ENCODE results near the gene PALLD.
"Not testable (repeated sequence)": the region's sequence is repeated elsewhere in the genome, so short reads cannot be mapped to it uniquely, and the experiment has no call there.

Gene PALLD

GRCh38 chr4:168893205-168893604 is 396.4 kb downstream of the PALLD start:
- no peak for DNase-seq (ENCODE audit: low read depth in 3 of 3)

GRCh38 chr4:168893807-168894206 is 397.0 kb downstream of the PALLD start:
- DNase-seq (ENCODE audit: low read depth in 3 of 3) = no peak

- no peak for DNase-seq (ENCODE audit: low read depth in 3 of 3)
These were observed 403.2 kb downstream of the PALLD start for GRCh38 chr4:168900080-168900479.

- DNase-seq (ENCODE audit: low read depth in 3 of 3) = no peak
These were observed 410.4 kb downstream of the PALLD start for GRCh38 chr4:168907119-168907698.

- no peak for DNase-seq (ENCODE audit: low read depth in 3 of 3)
These were observed 411.2 kb downstream of the PALLD start for GRCh38 chr4:168908093-168908492.

- DNase-seq (ENCODE audit: low read depth in 3 of 3) = no peak
These were observed 412.0 kb downstream of the PALLD start for GRCh38 chr4:168908851-168909273.

- DNase-seq (ENCODE audit: low read depth in 3 of 3) = no peak
These were observed 417.2 kb downstream of the PALLD start for GRCh38 chr4:168914095-168914494.

- no peak for DNase-seq (ENCODE audit: low read depth in 3 of 3)
These were observed 420.4 kb downstream of the PALLD start for GRCh38 chr4:168917138-168917779.

- no peak for DNase-seq (ENCODE audit: low read depth in 3 of 3)
These were observed 423.0 kb downstream of the PALLD start for GRCh38 chr4:168919706-168920324.

GRCh38 chr4:168920441-168921065 is 423.7 kb downstream of the PALLD start:
- no peak for DNase-seq (ENCODE audit: low read depth in 3 of 3)

- DNase-seq (ENCODE audit: low read depth in 3 of 3) = peak; percentile 11 to 32 (median 22)
These were observed 426.8 kb downstream of the PALLD start for GRCh38 chr4:168923526-168924194.

GRCh38 chr4:168924667-168925066 is 427.8 kb downstream of the PALLD start:
- DNase-seq (ENCODE audit: low read depth in 3 of 3) = no peak

- no peak for DNase-seq (ENCODE audit: low read depth in 3 of 3)
These were observed 429.1 kb downstream of the PALLD start for GRCh38 chr4:168925789-168926490.

GRCh38 chr4:168928346-168928745 is 431.5 kb downstream of the PALLD start:
- no peak for DNase-seq (ENCODE audit: low read depth in 3 of 3)

GRCh38 chr4:168928875-168929274 is 432.0 kb downstream of the PALLD start:
- no peak for DNase-seq (ENCODE audit: low read depth in 3 of 3)

- no peak for DNase-seq (ENCODE audit: low read depth in 3 of 3)
These were observed 433.8 kb downstream of the PALLD start for GRCh38 chr4:168930413-168931196.

- DNase-seq (ENCODE audit: low read depth in 3 of 3) = no peak
These were observed 434.4 kb downstream of the PALLD start for GRCh38 chr4:168931215-168931650.

GRCh38 chr4:168932138-168932537 is 435.3 kb downstream of the PALLD start:
- no peak for DNase-seq (ENCODE audit: low read depth in 3 of 3)

GRCh38 chr4:168933423-168933822 is 436.6 kb downstream of the PALLD start:
- DNase-seq (ENCODE audit: low read depth in 3 of 3) = no peak

GRCh38 chr4:168937473-168937872 is 440.6 kb downstream of the PALLD start:
- not testable (repeated sequence) for DNase-seq (ENCODE audit: low read depth in 3 of 3)

GRCh38 chr4:168942985-168943384 is 446.1 kb downstream of the PALLD start:
- DNase-seq (ENCODE audit: low read depth in 3 of 3) = no peak

Data from stimulated activated CD4-positive, alpha-beta T cell treated with anti-CD3 and anti-CD28 coated beads, TNF-alpha, amount 100 ng/mL, for 24 hours (primary cell).